SJSA1 (cell line): Measurements from ENCODE around the gene LDHD. TPM values are rescaled to one million over a fixed set of nuclear protein-coding genes. Genes with fewer than 3 reads are reported as not detected.

Source experiments
- DNase-seq, 2 experiments: peaks; one replicate each; pipeline ENCODE4 v3.0.0-alpha.2; 2015 to 2020; ENCODE audit warnings: low spot score in 2 of 2, low read depth in 1 of 2
- H3K27ac ChIP-seq: fragments of 250-450 bp; sonication (Bioruptor Pico); 2 replicates; pipeline ENCODE4 v1.5.1; 2020; ENCODE audit warnings: mild to moderate bottlenecking, moderate library complexity
- H3K27me3 ChIP-seq: fragments of 250-450 bp; sonication (Bioruptor Pico); replicated peaks from 2 replicates; pipeline ENCODE4 v1.5.1; 2020; ENCODE audit warnings: mild to moderate bottlenecking, moderate library complexity
- H3K36me3 ChIP-seq: fragments of 250-450 bp; sonication (Bioruptor Pico); 2 replicates; pipeline ENCODE4 v1.5.1; 2020; ENCODE audit warnings: mild to moderate bottlenecking
- H3K4me1 ChIP-seq: fragments of 250-450 bp; sonication (Bioruptor Pico); replicated peaks from 2 replicates; pipeline ENCODE4 v1.6.1; 2021; ENCODE audit warnings: mild to moderate bottlenecking
- H3K4me3 ChIP-seq: fragments of 250-450 bp; sonication (Bioruptor Pico); 2 replicates; pipeline ENCODE4 v1.5.1; 2020; ENCODE audit warnings: mild to moderate bottlenecking
- H3K9me3 ChIP-seq: fragments of 250-450 bp; sonication (Bioruptor Pico); replicated peaks from 2 replicates; pipeline ENCODE4 v1.5.1; 2020; ENCODE audit warnings: mild to moderate bottlenecking
- total RNA-seq: library from RNA; depleted of rRNA; stranded (reverse); fragments of >200 nt; shearing (Covaris generic); gene quantifications from 2 replicates; pipeline ENCODE4 v1.2.3, GENCODE V29; 2014

The LDHD gene
- total RNA-seq, 1 experiment from 2014 or later, result 0.24 TPM

GRCh38 chr16:75127713-75128415 lies 11.3 kb upstream of the LDHD start:
- DNase-seq, result no peak
- no peaks in the 10 kb centered on the region for H3K27me3 ChIP-seq
- H3K27ac ChIP-seq, result no peak overlapping the region
- H3K36me3 ChIP-seq, result no peaks in the 10 kb centered on the region
- H3K4me1 ChIP-seq, result no peaks in the 10 kb centered on the region
- no peak overlapping the region for H3K4me3 ChIP-seq
- H3K9me3 ChIP-seq, result 0 out of 2 replicates have a peak, but pooled peaks cover 4% of the 10 kb centered on the region

DNA sequence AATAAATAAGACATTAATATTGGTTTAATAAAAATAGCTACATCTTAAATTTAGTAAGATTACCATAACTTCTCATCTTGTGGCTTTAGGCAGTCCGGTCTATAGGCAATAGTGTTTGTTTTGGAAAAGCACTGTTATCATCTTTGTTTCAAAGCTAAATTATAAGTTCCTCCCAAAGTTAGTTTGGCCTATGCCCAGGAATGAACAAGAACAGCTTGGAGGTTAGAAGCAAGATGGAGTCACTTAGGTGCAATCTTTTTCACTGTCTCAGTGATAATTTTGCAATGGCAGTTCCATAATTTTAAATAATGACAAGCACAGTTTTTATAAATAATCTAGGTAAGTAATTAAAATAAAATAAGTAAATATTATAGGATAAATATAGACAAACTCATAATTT lies 6.0 kb upstream of the LDHD start:
- H3K27me3 ChIP-seq, result no peaks in the 10 kb centered on the region
- H3K4me3 ChIP-seq, result no peak overlapping the region
- no peaks in the 10 kb centered on the region for H3K4me1 ChIP-seq
- DNase-seq, result no peak
- peaks cover 16% of the 10 kb centered on the region; the same call in 1 of the 2 replicates for H3K9me3 ChIP-seq
- no peak overlapping the region for H3K27ac ChIP-seq
- no peaks in the 10 kb centered on the region for H3K36me3 ChIP-seq

DNA sequence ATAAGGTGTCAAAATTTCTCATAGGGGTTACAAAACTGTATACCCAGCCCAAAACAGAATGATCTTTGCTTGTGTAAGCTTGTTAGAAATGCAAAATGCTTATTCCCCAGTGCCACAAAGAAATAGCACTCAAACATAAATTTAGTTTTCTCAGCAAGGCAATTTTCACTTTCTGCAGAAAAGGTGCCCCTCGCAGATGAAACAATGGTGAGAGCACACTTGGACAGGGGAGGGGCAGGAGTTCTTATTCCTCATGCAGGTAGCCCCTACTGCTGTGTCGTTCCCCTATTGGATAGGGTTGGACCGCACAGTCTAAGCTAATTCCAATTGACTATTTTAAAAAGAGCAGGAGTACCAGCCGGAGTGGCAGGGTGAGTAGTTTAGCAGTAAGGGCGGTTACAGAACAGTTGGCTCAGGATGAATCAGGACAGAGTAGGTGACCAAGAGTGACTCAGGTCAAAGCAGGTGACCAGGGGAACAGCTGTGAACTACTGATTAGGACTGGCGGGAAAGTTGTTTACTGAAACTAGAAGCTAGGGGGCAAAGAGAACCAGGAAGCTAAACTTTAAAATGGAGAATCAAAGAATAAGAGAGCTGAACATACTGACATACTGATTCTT lies 5.5 kb upstream of the LDHD start:
- Histone ChIP-seq H3K4me3 (no peak overlapping the region), H3K4me1 (no peaks in the 10 kb centered on the region), H3K27ac (no peak overlapping the region), H3K9me3 (peaks cover 16% of the 10 kb centered on the region; the same call in 1 of the 2 replicates), H3K36me3 (no peaks in the 10 kb centered on the region), H3K27me3 (no peaks in the 10 kb centered on the region)
- no peak for DNase-seq

DNA sequence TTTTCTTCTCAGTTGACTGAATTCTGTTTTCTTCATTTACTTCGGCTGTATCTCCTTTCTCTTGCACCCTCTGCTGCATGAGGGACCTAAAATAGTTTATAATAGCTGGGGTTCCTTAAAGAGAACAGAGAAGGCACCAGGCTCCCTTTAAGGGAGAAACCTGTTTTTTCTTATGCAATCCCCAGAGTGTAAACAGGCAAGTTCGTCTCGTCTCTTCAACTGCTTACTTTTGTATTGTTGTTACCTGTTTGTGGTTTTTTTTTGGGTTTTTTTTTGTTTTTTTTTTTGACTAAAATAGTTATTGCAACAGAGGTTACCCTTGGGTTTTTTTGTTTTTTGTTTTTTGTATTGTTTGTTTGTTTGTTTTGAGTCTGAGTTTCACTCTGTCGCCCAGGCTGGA lies 3.7 kb upstream of the LDHD start:
- Histone ChIP-seq H3K27me3 (no peaks in the 10 kb centered on the region), H3K9me3 (peaks cover 16% of the 10 kb centered on the region; the same call in 1 of the 2 replicates), H3K4me1 (peaks cover 3% of the 10 kb centered on the region; the same call in 1 of the 2 replicates), H3K4me3 (no peak overlapping the region), H3K36me3 (no peaks in the 10 kb centered on the region), H3K27ac (no peak overlapping the region)
- no peak for DNase-seq

GRCh38 chr16:75118943-75119539 lies 2.5 kb upstream of the LDHD start:
- peaks cover 16% of the 10 kb centered on the region; the same call in 1 of the 2 replicates for H3K9me3 ChIP-seq
- no peak overlapping the region for H3K27ac ChIP-seq
- H3K4me1 ChIP-seq, result peaks cover 3% of the 10 kb centered on the region; the same call in 1 of the 2 replicates
- no peaks in the 10 kb centered on the region for H3K27me3 ChIP-seq
- DNase-seq, result no peak
- no peaks in the 10 kb centered on the region for H3K36me3 ChIP-seq
- no peak overlapping the region for H3K4me3 ChIP-seq

DNA sequence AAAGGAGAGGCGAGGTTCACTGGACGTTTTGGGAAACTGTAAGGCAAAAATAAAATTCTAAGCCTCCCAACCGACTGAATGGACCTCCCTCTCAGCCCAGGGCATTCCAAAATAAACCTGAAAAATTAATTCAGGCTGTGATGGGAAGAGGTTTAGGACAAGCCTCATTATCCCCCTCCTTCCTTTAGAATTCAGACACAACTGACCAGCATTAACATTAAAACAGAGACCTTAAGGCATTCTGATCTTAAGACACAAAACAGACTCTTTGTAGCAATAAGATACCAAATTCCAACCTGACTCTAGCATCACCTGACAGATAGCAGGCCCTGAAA lies 298 bp upstream of the LDHD start:
- no peak for DNase-seq
- Histone ChIP-seq H3K36me3 (no peaks in the 10 kb centered on the region), H3K27me3 (no peaks in the 10 kb centered on the region), H3K4me3 (no peak overlapping the region), H3K4me1 (peaks cover 3% of the 10 kb centered on the region; the same call in 1 of the 2 replicates), H3K9me3 (peaks cover 8% of the 10 kb centered on the region; the same call in 1 of the 2 replicates), H3K27ac (no peak overlapping the region)

DNA sequence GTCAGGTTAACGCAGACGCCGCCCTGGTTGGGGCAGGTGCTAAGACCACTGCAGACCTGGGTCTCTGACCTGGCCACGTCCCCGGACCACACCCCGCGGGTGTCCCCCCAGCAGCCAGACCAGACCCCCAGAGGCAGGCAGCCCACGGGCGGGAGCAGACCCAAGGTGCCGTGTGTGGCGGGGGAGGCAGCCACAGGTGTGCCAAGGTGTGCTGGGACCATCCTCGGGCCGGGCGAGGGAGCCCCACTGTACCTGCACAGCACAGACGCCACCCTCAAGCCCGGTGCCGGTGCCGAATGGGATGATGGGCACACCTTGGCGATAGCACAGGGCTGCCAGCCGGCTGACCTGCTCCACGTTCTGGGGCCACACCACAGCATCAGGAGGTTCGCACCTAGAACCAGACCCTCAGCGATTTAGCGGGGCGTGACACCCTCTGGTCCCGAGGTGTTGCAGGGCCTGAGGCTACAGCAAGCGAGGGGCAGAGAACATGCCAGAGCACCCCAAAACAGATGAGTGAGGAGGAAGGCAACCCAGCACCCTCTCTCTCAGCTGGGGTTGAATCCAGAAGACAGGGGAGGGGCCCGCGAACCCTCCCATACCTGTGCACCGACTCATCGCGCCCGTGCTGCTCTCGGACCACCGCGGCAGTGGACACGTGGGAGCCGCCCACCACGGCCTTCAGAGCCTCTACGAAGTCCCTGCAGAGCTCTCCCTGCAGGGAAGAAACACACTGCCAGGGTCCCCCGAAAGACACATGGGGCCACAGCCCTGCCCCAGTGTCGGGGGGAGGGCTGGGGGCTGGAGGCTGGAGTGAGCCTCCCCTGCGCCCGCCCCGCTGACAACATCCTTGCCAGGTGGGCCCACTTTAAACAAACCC lies 1.4 kb downstream of the LDHD start:
- Histone ChIP-seq H3K4me3 (no peak overlapping the region), H3K27me3 (no peaks in the 10 kb centered on the region), H3K27ac (no peak overlapping the region), H3K4me1 (peaks cover 17% of the 10 kb centered on the region), H3K36me3 (no peaks in the 10 kb centered on the region), H3K9me3 (no peaks in the 10 kb centered on the region)
- no peak for DNase-seq

- DNase-seq, result no peak
- H3K9me3 ChIP-seq, result no peaks in the 10 kb centered on the region
- H3K27ac ChIP-seq, result no peak overlapping the region
- peaks cover 24% of the 10 kb centered on the region for H3K4me1 ChIP-seq
- H3K4me3 ChIP-seq, result no peak overlapping the region
- H3K27me3 ChIP-seq, result no peaks in the 10 kb centered on the region
- H3K36me3 ChIP-seq, result no peaks in the 10 kb centered on the region
These were observed 2.2 kb downstream of the LDHD start for GRCh38 chr16:75114179-75114945.

DNA sequence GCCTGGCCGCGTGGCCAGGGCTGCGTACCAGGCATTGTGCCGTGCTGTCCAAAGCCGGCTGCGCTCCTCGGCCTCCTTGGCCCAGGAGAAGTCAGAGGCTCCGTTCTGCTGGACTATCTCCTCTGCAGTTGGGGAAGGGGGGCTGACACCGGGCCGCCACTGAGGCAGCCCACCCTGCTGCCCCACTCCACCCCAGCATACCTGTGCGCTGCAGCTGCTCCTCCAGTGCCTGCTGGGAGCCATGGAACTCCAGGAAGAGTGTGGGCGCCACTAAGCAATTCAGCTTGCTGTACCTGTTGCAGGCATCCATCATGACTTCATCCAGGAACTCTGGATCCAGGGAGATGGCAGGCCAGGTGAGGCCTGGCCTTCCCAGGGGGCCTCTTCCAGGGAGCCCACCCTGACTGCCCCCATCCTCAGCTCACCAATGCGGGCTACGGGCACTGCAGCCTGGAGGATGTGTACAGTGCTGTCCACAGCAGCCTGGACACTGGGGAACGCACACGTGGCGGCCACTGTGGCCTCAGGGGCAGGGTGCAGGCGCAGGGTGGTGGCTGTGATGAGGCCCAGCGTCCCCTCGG lies 2.9 kb downstream of the LDHD start:
- Histone ChIP-seq H3K27me3 (no peaks in the 10 kb centered on the region), H3K36me3 (no peaks in the 10 kb centered on the region), H3K4me3 (no peak overlapping the region), H3K27ac (no peak overlapping the region), H3K9me3 (no peaks in the 10 kb centered on the region), H3K4me1 (peaks cover 31% of the 10 kb centered on the region)
- DNase-seq, result no peak

- DNase-seq, result no peak
- Histone ChIP-seq H3K36me3 (no peaks in the 10 kb centered on the region), H3K4me1 (peaks cover 35% of the 10 kb centered on the region), H3K27me3 (no peaks in the 10 kb centered on the region), H3K4me3 (no peak overlapping the region), H3K9me3 (no peaks in the 10 kb centered on the region), H3K27ac (no peak overlapping the region)
These were observed 3.7 kb downstream of the LDHD start for GRCh38 chr16:75112734-75113491.

GRCh38 chr16:75111961-75112733 lies 4.4 kb downstream of the LDHD start:
- Histone ChIP-seq H3K4me3 (no peak overlapping the region), H3K27ac (no peak overlapping the region)
- no peak for DNase-seq

GRCh38 chr16:75111514-75111940 lies 5.1 kb downstream of the LDHD start:
- no peaks in the 10 kb centered on the region for H3K9me3 ChIP-seq
- H3K27ac ChIP-seq, result no peak overlapping the region
- H3K27me3 ChIP-seq, result no peaks in the 10 kb centered on the region
- peaks cover 46% of the 10 kb centered on the region for H3K4me1 ChIP-seq
- H3K4me3 ChIP-seq, result no peak overlapping the region
- H3K36me3 ChIP-seq, result 0 out of 2 replicates have a peak, but pooled peaks cover 5% of the 10 kb centered on the region
- no peak for DNase-seq

More at GRCh38 chr16:75111961-75112733, 4.4 kb downstream of the LDHD start:
- no peaks in the 10 kb centered on the region for H3K36me3 ChIP-seq
- no peaks in the 10 kb centered on the region for H3K27me3 ChIP-seq
- no peaks in the 10 kb centered on the region for H3K9me3 ChIP-seq
- peaks cover 42% of the 10 kb centered on the region for H3K4me1 ChIP-seq
